Tibial nerve (tissue), 4 donors: ENCODE measurements around the gene PPRC1.

ENCODE experiments used
- EP300 ChIP-seq, 2 donors: sonication (generic); formaldehyde crosslinking; IDR thresholded peaks; one replicate each; pipeline ENCODE4 v1.6.1; 2017; ENCODE audit warnings: antibody characterized with exemption in 2 of 2, mild to moderate bottlenecking in 1 of 2
- POLR2A ChIP-seq, 2 donors: fragments of 450-650 bp; IDR thresholded peaks; one replicate each; pipeline ENCODE4 v1.6.1; 2017; ENCODE audit warnings: antibody characterized with exemption in 2 of 2, mild to moderate bottlenecking in 2 of 2, moderate library complexity in 2 of 2
- TF ChIP-seq, protein P1 (sequence below), 5 experiments: fragments of 200-600 bp in 3 of 5; fragments of 450-650 bp in 2 of 5; sonication (generic) in 3 of 5; IDR thresholded peaks; one replicate each; pipeline ENCODE4 v1.5.1; 2016 to 2019; ENCODE audit warnings: antibody characterized with exemption in 5 of 5, mild to moderate bottlenecking in 3 of 5, moderate library complexity in 2 of 5

DNA sequence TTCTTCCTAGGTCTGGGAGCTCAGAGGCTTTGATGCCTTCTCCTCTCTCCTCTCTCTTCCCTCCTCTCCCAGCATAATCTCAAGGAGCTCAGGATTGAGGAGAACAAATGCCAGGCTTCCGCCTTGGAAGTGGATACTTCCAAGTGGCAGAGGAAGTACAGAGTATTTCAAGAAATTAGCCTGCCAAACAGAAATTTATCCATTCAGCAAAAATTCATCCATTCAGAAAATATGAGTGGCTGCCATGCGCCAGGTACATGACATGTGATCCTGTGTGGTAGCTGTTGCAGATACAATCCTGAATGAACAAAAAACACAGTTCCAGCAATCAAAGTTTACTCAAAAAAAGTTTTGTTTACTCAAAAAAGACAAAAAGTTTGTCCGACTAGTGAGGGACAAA, 37.8 kb downstream of the PPRC1 start:
- TF ChIP-seq, protein P1, sequence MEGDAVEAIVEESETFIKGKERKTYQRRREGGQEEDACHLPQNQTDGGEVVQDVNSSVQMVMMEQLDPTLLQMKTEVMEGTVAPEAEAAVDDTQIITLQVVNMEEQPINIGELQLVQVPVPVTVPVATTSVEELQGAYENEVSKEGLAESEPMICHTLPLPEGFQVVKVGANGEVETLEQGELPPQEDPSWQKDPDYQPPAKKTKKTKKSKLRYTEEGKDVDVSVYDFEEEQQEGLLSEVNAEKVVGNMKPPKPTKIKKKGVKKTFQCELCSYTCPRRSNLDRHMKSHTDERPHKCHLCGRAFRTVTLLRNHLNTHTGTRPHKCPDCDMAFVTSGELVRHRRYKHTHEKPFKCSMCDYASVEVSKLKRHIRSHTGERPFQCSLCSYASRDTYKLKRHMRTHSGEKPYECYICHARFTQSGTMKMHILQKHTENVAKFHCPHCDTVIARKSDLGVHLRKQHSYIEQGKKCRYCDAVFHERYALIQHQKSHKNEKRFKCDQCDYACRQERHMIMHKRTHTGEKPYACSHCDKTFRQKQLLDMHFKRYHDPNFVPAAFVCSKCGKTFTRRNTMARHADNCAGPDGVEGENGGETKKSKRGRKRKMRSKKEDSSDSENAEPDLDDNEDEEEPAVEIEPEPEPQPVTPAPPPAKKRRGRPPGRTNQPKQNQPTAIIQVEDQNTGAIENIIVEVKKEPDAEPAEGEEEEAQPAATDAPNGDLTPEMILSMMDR (IDR thresholded peaks at IDR 0.05): no peak
- TF ChIP-seq POLR2A (IDR thresholded peaks at IDR 0.05) (no peak), EP300 (IDR thresholded peaks at IDR 0.05) (no peak)
